Measurements from ENCODE around the gene TEX36.

DNA sequence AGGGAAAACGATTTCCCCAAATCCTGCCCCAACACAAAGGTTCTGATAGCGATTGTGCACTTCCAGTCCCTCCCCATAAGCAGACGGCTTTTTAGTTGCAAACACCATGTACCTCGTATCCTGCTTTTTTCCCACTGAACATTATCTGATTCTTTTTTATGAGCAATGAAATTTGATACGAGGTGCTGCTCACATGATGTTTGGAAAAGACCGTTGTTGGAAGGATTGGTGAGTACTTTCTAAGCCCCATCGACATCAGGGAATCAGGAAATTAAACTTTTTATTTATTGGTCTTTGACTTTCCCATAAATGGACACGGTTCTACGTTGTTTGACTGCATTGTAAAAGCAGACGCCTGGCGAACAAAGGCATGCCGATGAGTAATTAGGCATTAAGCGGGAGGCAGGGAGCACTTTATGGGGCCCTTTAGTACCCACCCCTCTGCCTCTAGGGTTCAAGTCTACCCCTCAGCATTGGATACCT lies 49.4 kb downstream of the TEX36 start:
- TF ChIP-seq POLR2A (IDR thresholded peaks at IDR 0.05; ENCODE audit: low read depth, low read length) = no peak
- TF ChIP-seq POLR2AphosphoS5 (IDR thresholded peaks at IDR 0.05; ENCODE audit: low read depth, low read length) = no peak
- TF ChIP-seq TAF1 (IDR thresholded peaks at IDR 0.05; ENCODE audit: low read depth, low read length) = no peak
- no peak for TF ChIP-seq SPI1 (IDR thresholded peaks at IDR 0.05; ENCODE audit: low read depth, low read length)
- TF ChIP-seq PAX5 (IDR thresholded peaks at IDR 0.05; ENCODE audit: insufficient read depth, low read length, severe bottlenecking) = no peak
- no peak for TF ChIP-seq POU2F2 (IDR thresholded peaks at IDR 0.05; ENCODE audit: low read depth, low read length)

All from GM12891 (cell line).